Erythroblast (primary cell): ENCODE measurements around the gene S100A13.

ENCODE experiments used
- GATA1 ChIP-seq: IDR thresholded peaks from 2 replicates; pipeline ENCODE4 v1.6.1; 2011; ENCODE audit warnings: low read depth, mild to moderate bottlenecking, control low read depth, low read length, moderate library complexity
- POLR2A ChIP-seq: IDR thresholded peaks from 2 replicates; pipeline ENCODE4 v1.6.1; 2011; ENCODE audit warnings: mild to moderate bottlenecking, low read length

- TF ChIP-seq POLR2A (no peak), GATA1 (no peak)
These were observed 21.1 kb downstream of the S100A13 start for GRCh38 chr1:153606194-153606593.
